CD4-positive, CD25-positive, alpha-beta regulatory T cell (primary cell): ENCODE measurements around the gene UBQLNL. TPM values are rescaled to one million over a fixed set of nuclear protein-coding genes. Genes with fewer than 3 reads are reported as not detected.

Experiments used
- ATAC-seq, 2 donors: fragments of 150-1000 bp; cut with Tn5 transposase; one replicate each; pipeline ENCODE4 v1.10.0; 2021; ENCODE audit warnings: low read depth in 2 of 2, moderate number of reproducible peaks in 2 of 2, moderate library complexity in 1 of 2
- DNase-seq, 3 donors: peaks; one replicate each; pipeline versions ENCODE4 v3.0.0 to v3.0.0-alpha.2; 2012 to 2022; ENCODE audit warnings: mixed read lengths in 1 of 3
- H3K27ac ChIP-seq: one replicate; pipeline ENCODE4 v1.7.0; 2013; ENCODE audit warnings: mild to moderate bottlenecking, low read length; ENCODE audit not compliant: insufficient read depth, poor library complexity, severe bottlenecking
- H3K27me3 ChIP-seq: one replicate; pipeline ENCODE4 v1.7.0; 2013; ENCODE audit warnings: low read length; ENCODE audit not compliant: control insufficient read depth, insufficient read depth
- H3K36me3 ChIP-seq: one replicate; pipeline ENCODE4 v1.7.0; 2013; ENCODE audit warnings: mild to moderate bottlenecking, low read length, moderate library complexity; ENCODE audit not compliant: control insufficient read depth, insufficient read depth
- H3K4me1 ChIP-seq: 2 replicates; pipeline ENCODE4 v1.7.0; 2013; ENCODE audit warnings: mild to moderate bottlenecking, low read length; ENCODE audit not compliant: insufficient read depth, control insufficient read depth, poor library complexity, severe bottlenecking
- H3K4me3 ChIP-seq: one replicate; pipeline ENCODE4 v1.7.0; 2013; ENCODE audit warnings: low read depth, mild to moderate bottlenecking, low read length, moderate library complexity
- H3K9me3 ChIP-seq, 2 experiments: 1 replicate in 1 of 2; 2 replicates in 1 of 2; pipeline ENCODE4 v1.7.0; 2013; ENCODE audit warnings: low read length in 2 of 2, mild to moderate bottlenecking in 1 of 2, moderate library complexity in 1 of 2; ENCODE audit not compliant: control insufficient read depth in 2 of 2
- H3K27ac Mint-ChIP-seq, 3 donors: one replicate each; pipeline ENCODE4 v1.8.0; 2020 to 2022; ENCODE audit warnings: mild to moderate bottlenecking in 3 of 3, mixed read lengths in 3 of 3, moderate library complexity in 2 of 3
- H3K27me3 Mint-ChIP-seq: one replicate; pipeline ENCODE4 v1.8.0; 2022; ENCODE audit warnings: mild to moderate bottlenecking, mixed read lengths
- H3K36me3 Mint-ChIP-seq: one replicate; pipeline ENCODE4 v1.8.0; 2020; ENCODE audit warnings: mixed read lengths
- H3K4me1 Mint-ChIP-seq, 4 donors: one replicate each; pipeline ENCODE4 v1.8.0; 2020 to 2022; ENCODE audit warnings: mixed read lengths in 4 of 4, mild to moderate bottlenecking in 1 of 4
- H3K4me3 Mint-ChIP-seq, 4 donors: one replicate each; pipeline ENCODE4 v1.8.0; 2020 to 2022; ENCODE audit warnings: mild to moderate bottlenecking in 4 of 4, mixed read lengths in 4 of 4, moderate library complexity in 3 of 4
- H3K9me3 Mint-ChIP-seq, 7 donors: one replicate each; pipeline ENCODE4 v1.8.0; 2020 to 2022; ENCODE audit warnings: mixed read lengths in 7 of 7, mild to moderate bottlenecking in 3 of 7, moderate library complexity in 2 of 7
- polyA plus RNA-seq, 4 donors: library from polyadenylated mRNA; unstranded; fragments of 300-500 nt; fragmentation: Illumina TruSeq; gene quantifications; one replicate each; pipeline ENCODE4 v1.2.3, GENCODE V29; 2021
- total RNA-seq: library from RNA; stranded (reverse); gene quantifications from one replicate; pipeline ENCODE4 v1.2.3, GENCODE V29; 2022

The UBQLNL gene
- total and polyA plus RNA-seq, 5 donors from 2014 or later, result 0.32 TPM; not detected in 4

DNA sequence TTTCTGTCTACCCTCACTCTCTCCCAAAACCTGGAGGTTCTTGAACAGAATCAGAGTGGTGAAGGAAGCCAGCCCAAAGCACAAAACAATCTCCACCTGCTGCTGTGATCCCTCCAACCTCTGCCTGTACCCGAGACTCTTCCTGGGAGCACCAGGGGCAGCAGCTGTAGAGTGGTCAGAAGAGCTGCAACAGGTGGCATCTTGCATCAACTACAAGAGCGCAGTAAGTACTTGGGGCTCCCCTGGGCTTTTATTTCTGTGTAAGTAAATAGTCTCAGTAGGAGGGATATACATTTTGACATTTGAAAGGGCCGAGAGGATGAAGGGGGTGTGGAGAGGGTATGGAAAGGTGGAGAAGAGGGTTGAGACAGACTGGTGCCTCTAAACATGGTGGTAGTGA is 8.3 kb upstream of the UBQLNL start:
- no peaks in the 10 kb centered on the region for H3K4me1 ChIP-seq
- no peaks in the 10 kb centered on the region for H3K27me3 ChIP-seq
- no peaks in the 10 kb centered on the region for H3K36me3 ChIP-seq
- ATAC-seq (no peak), DNase-seq (no peak)
- no peaks in the 10 kb centered on the region for H3K4me1 Mint-ChIP-seq
- H3K27ac ChIP-seq, result no peak overlapping the region
- H3K4me3 Mint-ChIP-seq, result no peak overlapping the region
- no peaks in the 10 kb centered on the region for H3K27me3 Mint-ChIP-seq
- H3K27ac Mint-ChIP-seq, result no peak overlapping the region
- H3K36me3 Mint-ChIP-seq, result no peaks in the 10 kb centered on the region
- no peaks in the 10 kb centered on the region for H3K9me3 Mint-ChIP-seq
- no peaks in the 10 kb centered on the region for H3K9me3 ChIP-seq
- H3K4me3 ChIP-seq, result no peak overlapping the region

DNA sequence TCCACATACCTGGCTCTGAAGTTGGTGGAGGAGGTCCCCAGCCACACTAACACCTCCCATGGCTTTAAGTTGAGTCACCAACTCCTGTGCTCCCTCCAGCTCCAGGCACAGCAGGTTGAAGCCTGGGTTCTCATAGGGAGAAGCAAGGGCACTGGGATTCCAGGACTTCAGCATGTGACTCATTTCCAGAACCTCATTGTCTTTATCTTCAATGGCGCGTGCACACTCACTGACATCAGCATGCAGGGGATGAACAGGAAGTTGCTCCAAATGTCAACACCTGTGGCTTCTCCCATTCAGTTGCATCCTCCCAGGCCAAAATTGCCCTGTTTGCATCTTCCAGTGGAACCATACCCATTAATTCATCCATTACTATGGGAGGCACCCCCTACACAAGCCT is 5.8 kb upstream of the UBQLNL start:
- Mint-ChIP-seq H3K27ac (no peak overlapping the region), H3K36me3 (no peaks in the 10 kb centered on the region)
- H3K4me3 ChIP-seq, result no peak overlapping the region

DNA sequence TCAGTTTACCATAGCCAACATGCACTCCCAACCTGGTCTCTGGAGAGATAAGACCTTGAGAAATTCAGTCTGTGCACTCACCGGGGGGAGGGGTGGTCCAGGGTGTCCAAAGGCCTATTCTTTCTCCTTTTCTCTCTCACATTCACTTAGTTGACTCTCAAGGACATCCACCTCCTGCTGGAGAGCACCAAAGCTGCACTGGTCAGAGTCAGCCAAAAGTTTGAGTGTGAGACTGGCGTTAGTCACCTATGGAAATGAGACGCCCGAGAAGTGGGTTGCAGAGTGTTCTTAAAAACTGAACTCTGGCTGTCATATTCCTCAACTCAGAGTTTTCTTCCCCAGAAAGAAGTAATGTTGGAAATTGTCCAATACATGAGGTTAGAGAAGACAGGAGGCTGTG is 5.0 kb upstream of the UBQLNL start:
- no peaks in the 10 kb centered on the region for H3K36me3 ChIP-seq
- no peak overlapping the region for H3K4me3 ChIP-seq
- no peak for ATAC-seq
- Mint-ChIP-seq H3K36me3 (no peaks in the 10 kb centered on the region), H3K27me3 (no peaks in the 10 kb centered on the region), H3K27ac (no peak overlapping the region), H3K4me1 (no peaks in the 10 kb centered on the region), H3K9me3 (peaks cover 0 to 1% (median 0%) of the 10 kb centered on the region in 7 donors), H3K4me3 (no peak overlapping the region)
- no peak overlapping the region for H3K27ac ChIP-seq
- H3K9me3 ChIP-seq, result no peaks in the 10 kb centered on the region
- no peak for DNase-seq
- H3K27me3 ChIP-seq, result no peaks in the 10 kb centered on the region
- no peaks in the 10 kb centered on the region for H3K4me1 ChIP-seq

More for the DNA sequence above, 5.8 kb upstream of the UBQLNL start:
- no peak overlapping the region for H3K27ac ChIP-seq
- no peaks in the 10 kb centered on the region for H3K27me3 ChIP-seq
- DNase-seq (no peak), ATAC-seq (no peak)
- H3K4me1 Mint-ChIP-seq, result no peaks in the 10 kb centered on the region
- no peaks in the 10 kb centered on the region for H3K27me3 Mint-ChIP-seq
- no peaks in the 10 kb centered on the region for H3K9me3 ChIP-seq
- no peak overlapping the region for H3K4me3 Mint-ChIP-seq
- H3K36me3 ChIP-seq, result no peaks in the 10 kb centered on the region
- peaks cover 0 to 1% (median 0%) of the 10 kb centered on the region in 7 donors for H3K9me3 Mint-ChIP-seq
- H3K4me1 ChIP-seq, result no peaks in the 10 kb centered on the region

DNA sequence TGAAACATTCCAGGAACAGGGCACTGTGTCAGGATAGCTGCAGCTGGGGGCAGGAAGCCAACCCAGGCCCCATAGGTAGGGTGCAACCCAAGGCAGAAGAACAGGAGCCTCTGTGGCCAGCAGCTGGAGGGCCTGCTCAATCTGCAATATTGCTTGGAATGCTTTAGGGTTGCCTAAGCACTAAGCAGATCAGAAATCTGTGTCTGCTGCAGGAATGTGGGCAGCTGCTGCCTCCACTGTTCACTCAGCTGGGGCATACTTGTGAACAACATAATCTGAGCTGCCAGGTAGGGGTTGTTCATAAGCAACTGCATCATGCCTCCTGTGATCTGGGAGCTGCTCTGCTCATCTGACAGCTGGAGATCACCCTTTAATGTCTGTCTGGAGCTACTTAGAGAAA is 1.7 kb downstream of the UBQLNL start:
- no peaks in the 10 kb centered on the region for H3K4me1 ChIP-seq
- Mint-ChIP-seq H3K27ac (no peak overlapping the region), H3K9me3 (peaks cover 0 to 2% (median 0%) of the 10 kb centered on the region in 7 donors), H3K27me3 (peaks cover 7% of the 10 kb centered on the region), H3K4me3 (no peak overlapping the region), H3K4me1 (no peaks in the 10 kb centered on the region), H3K36me3 (no peaks in the 10 kb centered on the region)
- no peaks in the 10 kb centered on the region for H3K27me3 ChIP-seq
- DNase-seq (no peak), ATAC-seq (no peak)
- H3K27ac ChIP-seq, result no peak overlapping the region
- no peaks in the 10 kb centered on the region for H3K36me3 ChIP-seq
- H3K9me3 ChIP-seq, result no peaks in the 10 kb centered on the region
- no peak overlapping the region for H3K4me3 ChIP-seq

DNA sequence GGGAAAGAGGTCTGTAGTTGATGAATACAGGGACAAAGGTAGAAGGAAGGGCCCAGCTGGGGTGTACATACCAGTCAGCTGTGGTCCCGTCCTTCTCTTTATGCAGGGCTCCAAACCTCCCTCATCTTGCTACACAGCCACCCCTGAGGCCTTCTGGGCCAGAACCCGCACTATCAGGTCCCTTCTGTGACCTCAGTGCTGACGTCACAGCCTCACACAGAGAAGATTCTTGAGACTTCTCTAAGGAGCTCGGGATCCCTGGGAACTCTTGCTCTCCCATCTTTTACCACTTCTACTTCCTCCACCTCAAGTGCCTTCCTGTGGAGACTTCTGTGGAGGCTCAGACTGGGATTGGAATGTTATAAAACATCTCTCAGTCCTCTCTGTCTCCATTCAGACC is 6.7 kb downstream of the UBQLNL start, which contains the start of gene UBQLN3:
TSS of gene UBQLN3 (minus strand) at position 155 of the 400 bp plus-strand sequence. CDS start 399 bp downstream, outside the sequence.
- H3K27ac Mint-ChIP-seq, result peak within 1 kb of the TSS in 1 of 3 donors; percentile 27
- H3K9me3 Mint-ChIP-seq, result peaks cover 0 to 2% (median 0%) of the 10 kb centered on the region in 7 donors
- H3K36me3 Mint-ChIP-seq, result no peaks in the 10 kb centered on the region
- no peaks in the 10 kb centered on the region for H3K9me3 ChIP-seq
- ATAC-seq (no peak), DNase-seq (no peak)
- no peak within 1 kb of the TSS for H3K4me3 Mint-ChIP-seq
- H3K36me3 ChIP-seq, result no peaks in the 10 kb centered on the region
- H3K27me3 ChIP-seq, result no peaks in the 10 kb centered on the region
- H3K27me3 Mint-ChIP-seq, result peaks cover 7% of the 10 kb centered on the region
- H3K4me1 Mint-ChIP-seq, result no peaks in the 10 kb centered on the region
- H3K4me1 ChIP-seq, result no peaks in the 10 kb centered on the region
- H3K4me3 ChIP-seq, result no peak within 1 kb of the TSS
- H3K27ac ChIP-seq, result no peak within 1 kb of the TSS

DNA sequence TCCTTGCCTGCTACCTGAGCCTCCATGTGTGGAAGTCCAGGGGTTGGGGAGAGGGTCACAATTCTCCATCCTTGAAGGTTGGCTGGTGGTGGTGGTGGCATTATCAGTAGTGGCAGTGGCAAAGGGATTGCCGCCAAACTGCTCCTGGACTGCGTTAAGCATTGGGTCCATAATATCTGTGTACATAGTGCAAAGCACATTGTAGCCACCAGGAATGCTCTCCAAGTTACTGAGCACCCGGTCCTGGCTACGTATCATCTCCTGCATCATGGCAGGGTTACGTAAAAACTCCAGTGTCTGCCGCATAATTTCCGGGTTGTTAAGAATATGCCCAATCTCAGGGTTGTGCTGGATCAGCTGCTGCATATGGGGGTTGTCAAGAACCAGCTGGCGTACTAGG is 7.9 kb downstream of the UBQLNL start:
- Histone ChIP-seq H3K36me3 (no peaks in the 10 kb centered on the region), H3K4me1 (no peaks in the 10 kb centered on the region), H3K4me3 (no peak overlapping the region), H3K27me3 (no peaks in the 10 kb centered on the region), H3K27ac (no peak overlapping the region), H3K9me3 (no peaks in the 10 kb centered on the region)
- H3K27ac Mint-ChIP-seq, result no peak overlapping the region
- H3K27me3 Mint-ChIP-seq, result peaks cover 7% of the 10 kb centered on the region
- ATAC-seq (no peak), DNase-seq (no peak)
- no peaks in the 10 kb centered on the region for H3K36me3 Mint-ChIP-seq
- no peaks in the 10 kb centered on the region for H3K4me1 Mint-ChIP-seq
- peaks cover 0 to 2% (median 0%) of the 10 kb centered on the region in 7 donors for H3K9me3 Mint-ChIP-seq
- H3K4me3 Mint-ChIP-seq, result no peak overlapping the region

DNA sequence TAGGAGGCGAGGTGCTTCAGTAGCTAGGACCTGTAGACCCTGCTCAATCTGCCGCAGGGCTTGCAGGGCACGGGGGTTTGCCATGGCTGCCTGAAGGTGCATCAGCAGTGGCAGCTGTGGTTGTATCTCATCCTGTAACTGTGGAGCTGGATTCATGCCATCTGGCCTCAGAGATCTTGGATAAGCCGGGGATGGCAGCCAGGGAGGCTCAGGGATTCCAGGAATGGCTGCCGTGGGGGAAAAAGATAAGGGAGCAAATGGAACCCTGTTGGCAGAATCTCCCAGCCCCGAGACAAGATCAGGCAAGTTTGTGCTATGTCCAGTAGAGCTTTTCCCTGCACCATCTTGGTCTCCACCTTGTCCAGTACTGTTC is 8.6 kb downstream of the UBQLNL start:
- H3K4me1 Mint-ChIP-seq, result no peaks in the 10 kb centered on the region
- H3K9me3 ChIP-seq, result no peaks in the 10 kb centered on the region
- no peak overlapping the region for H3K4me3 ChIP-seq
- no peaks in the 10 kb centered on the region for H3K36me3 Mint-ChIP-seq
- no peak overlapping the region for H3K27ac ChIP-seq
- H3K4me3 Mint-ChIP-seq, result no peak overlapping the region
- no peaks in the 10 kb centered on the region for H3K36me3 ChIP-seq
- H3K27me3 ChIP-seq, result no peaks in the 10 kb centered on the region
- H3K27ac Mint-ChIP-seq, result no peak overlapping the region
- DNase-seq (no peak), ATAC-seq (no peak)
- H3K9me3 Mint-ChIP-seq, result no peaks in the 10 kb centered on the region
- no peaks in the 10 kb centered on the region for H3K4me1 ChIP-seq
- peaks cover 1% of the 10 kb centered on the region for H3K27me3 Mint-ChIP-seq

DNA sequence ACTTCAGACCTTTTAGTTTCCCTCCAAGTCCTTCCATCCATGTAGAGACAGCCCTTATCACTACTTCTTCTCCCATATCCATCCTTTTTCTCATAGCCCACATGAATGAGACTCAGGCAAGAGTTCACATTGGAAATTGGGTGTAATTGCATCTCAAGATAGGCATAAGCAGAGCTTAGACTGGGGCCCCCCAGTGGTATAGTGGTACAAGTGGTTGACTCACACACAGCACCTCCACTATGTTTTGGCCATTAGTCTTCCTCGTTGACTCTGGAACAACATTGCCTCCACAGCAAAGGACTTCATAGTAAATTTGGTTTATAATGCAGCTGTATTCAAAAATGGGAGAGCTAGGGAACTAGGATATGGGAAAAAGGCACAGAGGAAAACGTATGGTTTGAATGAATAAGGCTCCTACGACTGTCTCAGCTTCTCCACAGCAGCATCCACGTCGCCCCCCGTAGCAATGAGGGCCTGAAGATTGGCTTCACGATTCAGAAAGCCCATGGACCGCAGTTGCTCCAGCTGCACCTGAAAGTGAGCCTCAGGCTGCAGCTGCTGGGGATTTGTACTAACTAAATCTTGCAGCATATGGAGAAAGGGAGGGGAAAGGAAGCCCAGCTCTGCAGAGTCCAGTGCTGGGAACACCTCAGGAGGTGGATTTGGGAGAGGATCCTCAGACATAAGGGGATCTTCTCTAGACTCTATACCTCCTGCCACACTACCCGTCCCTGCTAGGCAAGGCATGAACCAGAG is 9.1 kb downstream of the UBQLNL start:
- H3K27me3 ChIP-seq, result no peaks in the 10 kb centered on the region
- ATAC-seq, result no peak
- Mint-ChIP-seq H3K9me3 (no peaks in the 10 kb centered on the region), H3K36me3 (no peaks in the 10 kb centered on the region), H3K27me3 (no peaks in the 10 kb centered on the region), H3K4me3 (no peak overlapping the region), H3K27ac (no peak overlapping the region), H3K4me1 (no peaks in the 10 kb centered on the region)
- no peak overlapping the region for H3K4me3 ChIP-seq
- H3K27ac ChIP-seq, result no peak overlapping the region
- no peaks in the 10 kb centered on the region for H3K9me3 ChIP-seq
- DNase-seq, result no peak
- H3K36me3 ChIP-seq, result no peaks in the 10 kb centered on the region
- no peaks in the 10 kb centered on the region for H3K4me1 ChIP-seq
